B cell (primary cell): Measurements from ENCODE around the gene PHOX2B. TPM values are rescaled to one million over a fixed set of nuclear protein-coding genes. Genes with fewer than 3 reads are reported as not detected.

ENCODE experiments used
- ATAC-seq: fragments of 200-7000 bp; cut with Tn5 transposase; one replicate; pipeline ENCODE4 v1.10.0; 2021; ENCODE audit warnings: low read depth, mild to moderate bottlenecking, moderate number of reproducible peaks, moderate library complexity
- CTCF ChIA-PET: fragments of 350-600 bp; sonication (Branson Sonifier 250); formaldehyde crosslinking; loops from one replicate; lab custom pipeline; 2021; ENCODE audit warnings: antibody characterized with exemption, inconsistent platforms; lab: Charles Lee
- POLR2A ChIA-PET: fragments of 350-600 bp; sonication (Branson Sonifier 250); formaldehyde crosslinking; loops from one replicate; lab custom pipeline; 2021; ENCODE audit warnings: antibody characterized with exemption; lab: Charles Lee
- DNase-seq: peaks from one replicate; pipeline ENCODE4 v3.0.0; 2013
- H2AFZ ChIP-seq: 2 replicates; pipeline ENCODE4 v1.6.1; 2012; ENCODE audit warnings: mild to moderate bottlenecking, low read depth, low read length; ENCODE audit not compliant: insufficient read depth, poor library complexity, severe bottlenecking
- H3K27ac ChIP-seq, 2 donors: 1 replicate in 1 of 2; 2 replicates in 1 of 2; pipeline ENCODE4 v1.5.1; 2012 to 2013; ENCODE audit warnings: low read length in 2 of 2, mild to moderate bottlenecking in 2 of 2, moderate library complexity in 1 of 2
- H3K27me3 ChIP-seq, 4 experiments: fragments of 200-600 bp in 1 of 4; sonication (generic) in 1 of 4; replicated peaks in 1 of 4; 1 replicate in 2 of 4; 2 replicates in 2 of 4; pipeline versions ENCODE4 v1.6.1 to v1.7.0; 2013 to 2016; ENCODE audit warnings: low read length in 3 of 4, mild to moderate bottlenecking in 2 of 4, mixed read lengths in 1 of 4, moderate library complexity in 1 of 4; ENCODE audit not compliant: insufficient read depth in 4 of 4, control insufficient read depth in 3 of 4; ENCODE audit errors: control extremely low read depth in 1 of 4
- H3K36me3 ChIP-seq, 2 experiments: replicated peaks in 1 of 2; 1 replicate in 1 of 2; 2 replicates in 1 of 2; pipeline versions ENCODE4 v1.6.1 to v1.7.1; 2013; ENCODE audit warnings: low read length in 1 of 2; ENCODE audit not compliant: insufficient read depth in 2 of 2, control insufficient read depth in 1 of 2; ENCODE audit errors: control extremely low read depth in 1 of 2, extremely low read depth in 1 of 2
- H3K4me1 ChIP-seq, 2 donors: fragments of 200-600 bp in 1 of 2; sonication (generic) in 1 of 2; 1 replicate in 1 of 2; 2 replicates in 1 of 2; pipeline versions ENCODE4 v1.5.1 to v1.6.1; 2013 to 2017; ENCODE audit warnings: low read length in 2 of 2; ENCODE audit not compliant: control insufficient read depth in 2 of 2, insufficient read depth in 2 of 2
- H3K4me2 ChIP-seq: replicated peaks from 2 replicates; pipeline ENCODE3; 2012; ENCODE audit warnings: mild to moderate bottlenecking, low read depth, low read length; ENCODE audit not compliant: poor library complexity, severe bottlenecking
- H3K4me3 ChIP-seq, 5 experiments: fragments of 200-600 bp in 1 of 5; sonication (generic) in 1 of 5; 1 replicate in 3 of 5; 2 replicates in 2 of 5; pipeline versions ENCODE4 v1.5.1 to v1.7.0; 2011 to 2016; ENCODE audit warnings: low read length in 4 of 5, mild to moderate bottlenecking in 4 of 5, low read depth in 2 of 5, control low read depth in 1 of 5, moderate library complexity in 1 of 5; ENCODE audit not compliant: insufficient read depth in 1 of 5; ENCODE audit errors: control extremely low read depth in 1 of 5, extremely low read depth in 1 of 5
- H3K79me2 ChIP-seq: fragments of 200-600 bp; sonication (generic); one replicate; pipeline ENCODE4 v1.6.0; 2016; ENCODE audit warnings: low read length; ENCODE audit not compliant: control insufficient read depth, insufficient read depth
- H3K9ac ChIP-seq: fragments of 200-600 bp; sonication (generic); 2 replicates; pipeline ENCODE4 v1.6.1; 2017; ENCODE audit warnings: mild to moderate bottlenecking, low read length, moderate library complexity
- H3K9me3 ChIP-seq, 3 donors: one replicate each; pipeline versions ENCODE4 v1.6.1 to v1.7.1; 2013; ENCODE audit warnings: low read length in 2 of 3; ENCODE audit not compliant: control insufficient read depth in 2 of 3, insufficient read depth in 1 of 3; ENCODE audit errors: control extremely low read depth in 1 of 3
- H4K20me1 ChIP-seq: 2 replicates; pipeline ENCODE4 v1.6.0; 2012; ENCODE audit warnings: mild to moderate bottlenecking, low read length; ENCODE audit not compliant: insufficient read depth, control insufficient read depth, poor library complexity, severe bottlenecking
- H3K27ac Mint-ChIP-seq: one replicate; pipeline ENCODE4 v1.8.0; 2021; ENCODE audit warnings: mixed read lengths
- H3K27me3 Mint-ChIP-seq: one replicate; pipeline ENCODE4 v1.8.0; 2021; ENCODE audit warnings: mixed read lengths
- H3K4me1 Mint-ChIP-seq: one replicate; pipeline ENCODE4 v1.8.0; 2021; ENCODE audit warnings: mixed read lengths
- H3K4me3 Mint-ChIP-seq: one replicate; pipeline ENCODE4 v1.8.0; 2021; ENCODE audit warnings: mixed read lengths
- H3K9me3 Mint-ChIP-seq: one replicate; pipeline ENCODE4 v1.8.0; 2022; ENCODE audit warnings: mixed read lengths; ENCODE audit not compliant: insufficient read depth
- CTCF ChIP-seq: fragments of 200-600 bp; IDR thresholded peaks from one replicate; pipeline ENCODE4 v1.8.0; 2022; ENCODE audit warnings: antibody characterized with exemption, mild to moderate bottlenecking
- EZH2 ChIP-seq: IDR thresholded peaks from 2 replicates; pipeline ENCODE4 v1.6.1; 2012; ENCODE audit warnings: borderline replicate concordance, low read depth, mild to moderate bottlenecking, moderate library complexity, low read length; ENCODE audit not compliant: insufficient read depth, poor library complexity, severe bottlenecking
- WGBS: methylation state at CpG from one replicate; pipeline ENCODE4 v1.1.5; 2013; ENCODE audit warnings: missing lambda C conversion rate; ENCODE audit not compliant: insufficient coverage; 5-methylcytosine and 5-hydroxymethylcytosine counted together
- intact Hi-C: fragments of 100-400 bp; cut with micrococcal nuclease; formaldehyde crosslinking; loops from one replicate; pipeline ENCODE4 v1.10.0; 2022
- polyA plus RNA-seq: library from polyadenylated mRNA; depleted of rRNA; stranded (reverse); fragments of >200 nt; gene quantifications from 2 replicates; pipeline ENCODE4 v1.2.3, GENCODE V29; 2012
- total RNA-seq, 2 donors: library from RNA; stranded (reverse); fragments of 120-200 nt in 1 of 2; gene quantifications; 1 replicate in 1 of 2; 2 replicates in 1 of 2; pipeline versions ENCODE4 v1.2.3 to v1.2.4, GENCODE V29; 2013 to 2022

Gene PHOX2B
- total and polyA plus RNA-seq, 2 donors (not counting 1 experiment from before 2014, with no cell fraction given): not detected

- peaks cover 0 to 11% (median 0%) of the 10 kb centered on the region in 3 donors for H3K9me3 ChIP-seq
- TF ChIP-seq CTCF: no peak
- no peak for TF ChIP-seq EZH2
- POLR2A ChIA-PET: no interaction called here
- no peaks in the 10 kb centered on the region for H3K79me2 ChIP-seq
- H3K27ac ChIP-seq: no peak overlapping the region
- CTCF ChIA-PET: no interaction called here
- no peak for DNase-seq
- Mint-ChIP-seq H3K27ac (no peak overlapping the region), H3K4me3 (no peak overlapping the region), H3K9me3 (no peaks in the 10 kb centered on the region), H3K4me1 (peaks cover 2% of the 10 kb centered on the region), H3K27me3 (peaks cover 77% of the 10 kb centered on the region)
- H3K9ac ChIP-seq: no peak overlapping the region
- peaks cover 0 to 3% of the 10 kb centered on the region in 2 donors for H3K4me1 ChIP-seq
- H3K36me3 ChIP-seq: no peaks in the 10 kb centered on the region
- no peak overlapping the region for H3K4me2 ChIP-seq
- H3K4me3 ChIP-seq: no peak overlapping the region
- H2AFZ ChIP-seq: no peak overlapping the region
- peaks cover 0 to 42% (median 32%) of the 10 kb centered on the region in 4 experiments for H3K27me3 ChIP-seq
- H4K20me1 ChIP-seq: no peaks in the 10 kb centered on the region
- intact Hi-C loops: no loop called here
- ATAC-seq: no peak
- no CpG with 5 or more reads among the region's 10 CpGs for WGBS
Observed at GRCh38 chr4:41752081-41752836, 3.7 kb upstream of the PHOX2B start.

GRCh38 chr4:41751449-41752061 is 3.0 kb upstream of the PHOX2B start:
- Histone ChIP-seq H3K27ac (no peak overlapping the region), H3K4me1 (peaks cover 0 to 3% of the 10 kb centered on the region in 2 donors), H3K4me3 (no peak overlapping the region), H3K79me2 (no peaks in the 10 kb centered on the region), H4K20me1 (no peaks in the 10 kb centered on the region), H3K9me3 (peaks cover 0 to 18% (median 0%) of the 10 kb centered on the region in 3 donors), H3K27me3 (peaks cover 0 to 49% (median 38%) of the 10 kb centered on the region in 4 experiments), H3K4me2 (no peak overlapping the region), H2AFZ (no peak overlapping the region), H3K36me3 (no peaks in the 10 kb centered on the region), H3K9ac (no peak overlapping the region)
- WGBS: 4% methylated on average over 31 of the region's 34 CpGs
- Mint-ChIP-seq H3K4me3 (no peak overlapping the region), H3K4me1 (peaks cover 2% of the 10 kb centered on the region), H3K27ac (no peak overlapping the region), H3K27me3 (peaks cover 79% of the 10 kb centered on the region), H3K9me3 (no peaks in the 10 kb centered on the region)
- DNase-seq (no peak), ATAC-seq (no peak)
- ChIA-PET CTCF (no interaction called here), POLR2A (no interaction called here)
- TF ChIP-seq CTCF (no peak), EZH2 (no peak)
- intact Hi-C loops: no loop called here
